Lower leg skin (tissue), 4 donors: Measurements from ENCODE around the gene APOBEC3G. TPM values are rescaled to one million over a fixed set of nuclear protein-coding genes. Genes with fewer than 3 reads are reported as not detected.
"Not testable (repeated sequence)": the region's sequence is repeated elsewhere in the genome, so short reads cannot be mapped to it uniquely, and the experiment has no call there.

Experiments used
- DNase-seq, 2 donors: peaks; one replicate each; pipeline ENCODE4 v3.0.0-alpha.2; 2019; ENCODE audit warnings: low spot score in 2 of 2
- H3K4me3 ChIP-seq: fragments of 200-600 bp; sonication (generic); 2 replicates; pipeline ENCODE4 v1.5.1; 2017; ENCODE audit warnings: mild to moderate bottlenecking, low read depth; ENCODE audit not compliant: poor library complexity, severe bottlenecking
- POLR2A ChIP-seq, 2 donors: fragments of 450-650 bp; IDR thresholded peaks; one replicate each; pipeline ENCODE4 v1.6.1; 2016 to 2017; ENCODE audit warnings: antibody characterized with exemption in 2 of 2, mild to moderate bottlenecking in 1 of 2, moderate library complexity in 1 of 2
- WGBS, 2 donors: methylation state at CpG; one replicate each; pipeline ENCODE4 v1.1.5; 2018; 5-methylcytosine and 5-hydroxymethylcytosine counted together
- intact Hi-C: fragments of 100-400 bp; cut with DNase I; formaldehyde crosslinking; loops from one replicate; pipeline ENCODE4 v1.15.0; 2023; ENCODE audit warnings: low total_unique reads
- total RNA-seq, 4 donors: library from RNA; depleted of rRNA; stranded (reverse); fragments of >200 nt; gene quantifications; one replicate each; pipeline ENCODE4 v1.1.0, GENCODE V29; 2016
- TF ChIP-seq, protein P1 (sequence below), 3 donors: fragments of 450-650 bp; IDR thresholded peaks; one replicate each; pipeline ENCODE4 v1.5.1; 2016; ENCODE audit warnings: antibody characterized with exemption in 3 of 3, mild to moderate bottlenecking in 3 of 3, moderate library complexity in 2 of 3

Gene APOBEC3G
- 1 to 10 TPM; 1.1 to 3.9 (median 1.9) TPM for total RNA-seq

DNA sequence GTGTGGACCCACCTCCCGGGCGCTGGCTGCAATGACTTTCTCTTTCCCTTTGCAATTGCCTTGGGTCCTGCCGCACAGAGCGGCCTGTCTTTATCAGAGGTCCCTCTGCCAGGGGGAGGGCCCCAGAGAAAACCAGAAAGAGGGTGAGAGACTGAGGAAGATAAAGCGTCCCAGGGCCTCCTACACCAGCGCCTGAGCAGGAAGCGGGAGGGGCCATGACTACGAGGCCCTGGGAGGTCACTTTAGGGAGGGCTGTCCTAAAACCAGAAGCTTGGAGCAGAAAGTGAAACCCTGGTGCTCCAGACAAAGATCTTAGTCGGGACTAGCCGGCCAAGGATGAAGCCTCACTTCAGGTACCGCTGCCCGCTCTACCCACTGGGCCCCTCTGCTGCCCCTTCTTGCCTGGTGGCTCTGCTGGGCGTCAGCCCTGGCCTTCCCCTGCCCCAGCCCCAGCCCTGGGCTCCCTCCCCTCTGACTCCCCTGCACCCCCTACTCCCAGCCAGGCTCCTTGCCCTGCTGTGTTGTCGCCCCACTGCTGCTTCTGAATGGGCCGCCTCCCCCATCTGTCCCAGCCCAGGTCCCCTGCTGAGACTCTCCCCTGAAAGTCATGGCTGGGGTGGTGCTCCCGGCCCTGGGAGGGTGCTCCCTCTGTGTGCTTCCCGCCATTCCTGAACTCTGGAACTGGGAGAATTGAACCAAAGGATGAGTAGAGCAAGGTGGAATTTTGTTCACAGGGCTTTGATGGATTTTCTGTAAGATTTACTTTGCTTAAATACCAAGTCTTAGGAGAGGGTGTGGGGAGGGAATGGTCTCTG is at the start of gene APOBEC3G:
Gene APOBEC3G (plus strand): TSS at position 250 of the 815 bp plus-strand sequence. CDS start 87 bp downstream, at position 337.
- DNase-seq = peak in 1 of 2 donors; percentile 36
- 22 to 27% methylated on average over 13 of the region's 17 CpGs for WGBS, 2 donors
- intact Hi-C loops = not testable (repeated sequence)
- peak within 1 kb of the TSS; percentile 17 for H3K4me3 ChIP-seq

DNA sequence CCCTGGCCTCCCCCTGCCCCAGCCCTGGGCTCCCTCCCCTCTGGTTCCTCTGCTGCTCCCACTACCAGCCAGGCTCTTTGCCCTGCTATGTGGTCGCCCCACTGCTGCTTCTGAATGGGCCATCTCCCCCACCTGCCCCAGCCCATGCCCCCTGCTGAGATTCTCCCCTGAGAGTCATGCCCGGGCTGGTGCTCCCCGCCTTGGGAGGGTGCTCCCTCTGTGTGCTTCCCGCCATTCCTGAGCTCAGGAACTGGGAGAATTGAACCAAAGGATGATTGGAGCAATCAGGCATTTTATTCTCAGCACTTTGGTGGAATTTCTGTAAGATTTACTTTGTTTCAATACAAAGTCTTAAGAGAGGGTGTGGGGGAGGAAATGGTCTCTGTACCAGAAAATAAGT is 49.4 kb upstream of the APOBEC3G start:
- intact Hi-C loops = no loop called here
- no peak for DNase-seq
- TF ChIP-seq, protein P1, sequence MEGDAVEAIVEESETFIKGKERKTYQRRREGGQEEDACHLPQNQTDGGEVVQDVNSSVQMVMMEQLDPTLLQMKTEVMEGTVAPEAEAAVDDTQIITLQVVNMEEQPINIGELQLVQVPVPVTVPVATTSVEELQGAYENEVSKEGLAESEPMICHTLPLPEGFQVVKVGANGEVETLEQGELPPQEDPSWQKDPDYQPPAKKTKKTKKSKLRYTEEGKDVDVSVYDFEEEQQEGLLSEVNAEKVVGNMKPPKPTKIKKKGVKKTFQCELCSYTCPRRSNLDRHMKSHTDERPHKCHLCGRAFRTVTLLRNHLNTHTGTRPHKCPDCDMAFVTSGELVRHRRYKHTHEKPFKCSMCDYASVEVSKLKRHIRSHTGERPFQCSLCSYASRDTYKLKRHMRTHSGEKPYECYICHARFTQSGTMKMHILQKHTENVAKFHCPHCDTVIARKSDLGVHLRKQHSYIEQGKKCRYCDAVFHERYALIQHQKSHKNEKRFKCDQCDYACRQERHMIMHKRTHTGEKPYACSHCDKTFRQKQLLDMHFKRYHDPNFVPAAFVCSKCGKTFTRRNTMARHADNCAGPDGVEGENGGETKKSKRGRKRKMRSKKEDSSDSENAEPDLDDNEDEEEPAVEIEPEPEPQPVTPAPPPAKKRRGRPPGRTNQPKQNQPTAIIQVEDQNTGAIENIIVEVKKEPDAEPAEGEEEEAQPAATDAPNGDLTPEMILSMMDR (IDR thresholded peaks at IDR 0.05) = no peak
- 85 to 87% methylated on average over 4 of the region's 4 CpGs for WGBS, 2 donors
- no peak overlapping the region for H3K4me3 ChIP-seq

DNA sequence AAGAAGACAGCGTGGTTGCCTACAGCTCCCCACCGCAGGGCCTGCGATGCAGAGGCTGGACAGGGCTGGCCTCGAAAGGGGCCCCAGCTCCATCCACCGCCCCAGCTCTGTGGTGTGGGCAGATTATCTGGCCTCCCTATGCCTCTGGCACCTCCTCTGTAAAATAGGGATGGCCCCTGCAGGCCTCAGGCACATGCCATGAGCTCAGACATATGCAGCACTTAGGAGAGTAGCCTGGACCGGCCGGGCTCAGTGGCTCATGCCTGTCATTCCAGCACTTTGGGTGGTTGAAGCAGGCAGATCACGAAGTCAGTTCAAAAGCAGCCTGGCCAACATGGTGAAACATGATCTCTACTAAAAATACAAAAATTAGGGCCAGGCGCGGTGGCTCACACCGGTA is 48.8 kb upstream of the APOBEC3G start:
- 80 to 91% methylated on average over 9 to 11 of the region's 11 CpGs for WGBS, 2 donors
- TF ChIP-seq, protein P1 (IDR thresholded peaks at IDR 0.05) = no peak
- no peak for TF ChIP-seq POLR2A (IDR thresholded peaks at IDR 0.05)
- H3K4me3 ChIP-seq = no peak overlapping the region
- intact Hi-C loops = no loop called here
- no peak for DNase-seq

DNA sequence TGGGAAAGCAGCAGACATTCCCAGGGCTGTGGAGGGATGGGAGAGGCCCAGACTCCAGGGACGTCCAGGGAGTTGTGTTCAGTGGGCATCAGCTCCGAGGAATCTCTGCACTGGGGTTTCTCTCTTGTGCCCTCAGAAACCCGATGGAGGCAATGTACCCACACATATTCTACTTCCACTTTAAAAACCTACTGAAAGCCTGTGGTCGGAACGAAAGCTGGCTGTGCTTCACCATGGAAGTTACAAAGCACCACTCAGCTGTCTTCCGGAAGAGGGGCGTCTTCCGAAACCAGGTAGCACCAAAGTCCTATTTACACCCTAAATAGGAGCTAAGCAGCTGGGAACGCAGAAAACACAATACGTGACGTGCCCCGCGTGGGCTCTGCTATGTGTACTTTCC is 47.8 kb upstream of the APOBEC3G start:
- no peak for DNase-seq
- intact Hi-C loops = no loop called here
- WGBS, 2 donors = 88 to 96% methylated on average over 13 of the region's 13 CpGs
- TF ChIP-seq, protein P1 (IDR thresholded peaks at IDR 0.05) = no peak
- TF ChIP-seq POLR2A (IDR thresholded peaks at IDR 0.05) = no peak
- H3K4me3 ChIP-seq = no peak overlapping the region

DNA sequence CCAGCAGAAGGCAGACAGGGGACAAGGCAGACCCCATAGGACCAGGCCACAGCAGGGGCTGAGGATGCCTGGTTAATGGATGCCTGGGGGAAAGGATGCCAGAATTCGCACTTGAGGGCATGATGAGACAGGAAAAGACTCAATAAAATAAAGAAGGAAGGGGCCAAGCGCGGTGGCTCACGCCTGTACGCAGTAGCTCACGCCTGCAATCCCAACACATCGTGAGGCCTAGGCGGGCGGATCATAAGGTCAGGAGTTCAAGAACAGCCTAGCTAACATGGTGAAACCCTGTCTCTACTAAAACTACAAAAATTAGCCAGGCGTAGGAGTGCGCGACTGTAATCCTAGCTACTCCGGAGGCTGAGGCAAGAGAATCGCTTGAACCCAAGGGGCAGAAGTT is 46.4 kb upstream of the APOBEC3G start:
- TF ChIP-seq, protein P1 (IDR thresholded peaks at IDR 0.05) = no peak
- no peak for TF ChIP-seq POLR2A (IDR thresholded peaks at IDR 0.05)
- WGBS, 2 donors = 87 to 88% methylated on average over 14 of the region's 14 CpGs
- intact Hi-C loops = no loop called here
- H3K4me3 ChIP-seq = no peak overlapping the region
- no peak for DNase-seq

DNA sequence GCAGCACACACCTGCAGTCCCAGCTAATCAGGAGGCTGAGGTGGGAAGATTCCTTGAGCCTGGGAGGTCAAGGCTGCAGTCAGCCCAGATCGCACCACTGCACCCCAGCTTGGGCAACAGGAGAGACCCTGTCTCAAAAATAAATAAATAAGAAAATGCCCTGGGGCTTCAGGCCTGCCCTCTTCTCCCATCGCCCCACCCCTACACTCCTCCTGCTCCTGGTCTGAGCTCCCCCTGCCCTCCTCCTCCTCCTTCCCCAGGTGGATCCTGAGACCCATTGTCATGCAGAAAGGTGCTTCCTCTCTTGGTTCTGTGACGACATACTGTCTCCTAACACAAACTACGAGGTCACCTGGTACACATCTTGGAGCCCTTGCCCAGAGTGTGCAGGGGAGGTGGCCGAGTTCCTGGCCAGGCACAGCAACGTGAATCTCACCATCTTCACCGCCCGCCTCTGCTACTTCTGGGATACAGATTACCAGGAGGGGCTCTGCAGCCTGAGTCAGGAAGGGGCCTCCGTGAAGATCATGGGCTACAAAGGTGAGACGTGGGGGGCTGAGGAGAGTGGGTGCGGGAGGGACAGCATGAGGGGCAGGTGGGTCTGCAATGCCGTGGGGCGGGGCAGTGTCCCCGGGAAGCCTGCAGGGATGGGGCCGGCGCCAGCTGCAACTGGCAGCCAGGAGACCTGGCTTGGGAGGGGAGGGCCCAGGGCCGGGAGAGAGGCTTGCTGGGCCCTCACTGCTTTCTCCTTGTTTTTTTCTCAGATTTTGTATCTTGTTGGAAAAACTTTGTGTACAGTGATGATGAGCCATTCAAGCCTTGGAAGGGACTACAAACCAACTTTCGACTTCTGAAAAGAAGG is 45.4 kb upstream of the APOBEC3G start:
- DNase-seq, H3K4me3 ChIP-seq, intact Hi-C loops: not testable (repeated sequence)
- WGBS, 2 donors = 58 to 59% methylated on average over 17 to 18 of the region's 18 CpGs

DNA sequence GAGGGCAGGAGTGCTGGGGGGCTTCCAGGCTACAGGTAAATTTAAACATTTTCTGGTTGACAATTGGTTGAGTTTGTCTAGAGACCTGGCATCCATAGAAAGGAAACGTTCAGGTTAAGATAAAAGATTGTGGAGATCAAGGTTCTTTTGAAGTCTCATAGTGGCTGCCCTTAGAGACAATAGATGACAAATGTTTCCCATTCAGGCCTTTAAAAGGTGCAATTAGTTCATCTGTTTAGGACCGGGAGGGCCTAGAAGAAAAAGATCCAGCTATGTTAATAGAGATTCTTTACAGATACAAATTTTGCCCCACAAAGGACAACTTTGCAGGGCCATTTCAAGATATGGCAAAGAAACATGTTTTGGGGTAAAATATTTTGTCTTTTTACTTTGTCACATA is 40.0 kb upstream of the APOBEC3G start:
- WGBS, 2 donors = 47 to 55% methylated on average over 2 of the region's 2 CpGs
- H3K4me3 ChIP-seq, intact Hi-C loops, DNase-seq: not testable (repeated sequence)
